GM12892 (cell line): Measurements from ENCODE around the gene PEX14.

ENCODE experiments used
- POLR2A ChIP-seq: IDR thresholded peaks from 2 replicates; pipeline ENCODE4 v1.6.1; 2011; ENCODE audit warnings: low read depth, low read length, control low read depth
- TAF1 ChIP-seq: IDR thresholded peaks from 2 replicates; pipeline ENCODE4 v1.6.1; 2011; ENCODE audit warnings: low read depth, mild to moderate bottlenecking, control low read depth, low read length, borderline replicate concordance

DNA sequence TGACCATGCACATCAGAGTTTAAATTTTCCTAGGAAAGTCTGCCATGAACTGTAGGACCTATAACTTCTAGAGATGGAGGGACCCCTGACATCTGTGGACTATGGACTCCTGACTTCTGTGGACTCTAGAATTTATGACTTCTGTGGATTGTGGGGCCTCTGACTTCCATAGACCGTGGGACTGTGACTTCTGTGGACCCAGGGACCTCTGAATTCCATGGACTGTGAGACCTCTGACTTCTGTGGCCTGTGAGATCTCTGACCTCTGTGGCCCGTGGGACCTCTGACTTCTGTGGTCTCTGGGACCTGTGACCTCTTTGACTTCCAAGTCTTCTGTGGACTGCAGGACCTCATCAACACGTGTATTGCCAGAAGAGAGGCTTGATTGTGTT is 36.7 kb downstream of the PEX14 start:
- no peak for TF ChIP-seq TAF1
- no peak for TF ChIP-seq POLR2A
